Measurements from ENCODE around the gene HPD.

HPD gene

GRCh38 chr12:121827351-121828099, 31.1 kb downstream of the HPD start:
- DNase-seq, result no peak

GRCh38 chr12:121826318-121827150, 32.1 kb downstream of the HPD start:
- no peak for DNase-seq

- no peak for DNase-seq
Observed at GRCh38 chr12:121825041-121825523, 33.6 kb downstream of the HPD start.

GRCh38 chr12:121823727-121824115, 34.9 kb downstream of the HPD start:
- DNase-seq, result no peak

GRCh38 chr12:121823101-121823726, 35.4 kb downstream of the HPD start:
- no peak for DNase-seq

- DNase-seq, result no peak
Observed at GRCh38 chr12:121822393-121823100, 36.1 kb downstream of the HPD start.

GRCh38 chr12:121820056-121820455, 38.6 kb downstream of the HPD start:
- DNase-seq, result no peak

- no peak for DNase-seq
Observed at GRCh38 chr12:121819212-121819949, 39.3 kb downstream of the HPD start.

GRCh38 chr12:121817648-121818043, 41.0 kb downstream of the HPD start:
- no peak for DNase-seq

GRCh38 chr12:121816925-121817647, 41.6 kb downstream of the HPD start:
- no peak for DNase-seq

GRCh38 chr12:121815263-121815662, 43.4 kb downstream of the HPD start:
- DNase-seq, result no peak

GRCh38 chr12:121814429-121815119, 44.1 kb downstream of the HPD start:
- DNase-seq, result no peak

GRCh38 chr12:121813951-121814350, 44.7 kb downstream of the HPD start:
- DNase-seq, result no peak

GRCh38 chr12:121812921-121813896, 45.5 kb downstream of the HPD start:
- DNase-seq, result no peak

GRCh38 chr12:121812320-121812871, 46.3 kb downstream of the HPD start:
- no peak for DNase-seq

GRCh38 chr12:121811434-121812319, 47.0 kb downstream of the HPD start:
- peak; percentile 71 for DNase-seq

GRCh38 chr12:121810833-121811433, 47.7 kb downstream of the HPD start:
- DNase-seq, result no peak
